ENCODE data around the gene CNFN. TPM values are rescaled to one million over a fixed set of nuclear protein-coding genes. Genes with fewer than 3 reads are reported as not detected.

The CNFN gene
- total and polyA plus RNA-seq, 8 donors: 0.32 to 4.2 (median 0.70) TPM; not detected in 1

DNA sequence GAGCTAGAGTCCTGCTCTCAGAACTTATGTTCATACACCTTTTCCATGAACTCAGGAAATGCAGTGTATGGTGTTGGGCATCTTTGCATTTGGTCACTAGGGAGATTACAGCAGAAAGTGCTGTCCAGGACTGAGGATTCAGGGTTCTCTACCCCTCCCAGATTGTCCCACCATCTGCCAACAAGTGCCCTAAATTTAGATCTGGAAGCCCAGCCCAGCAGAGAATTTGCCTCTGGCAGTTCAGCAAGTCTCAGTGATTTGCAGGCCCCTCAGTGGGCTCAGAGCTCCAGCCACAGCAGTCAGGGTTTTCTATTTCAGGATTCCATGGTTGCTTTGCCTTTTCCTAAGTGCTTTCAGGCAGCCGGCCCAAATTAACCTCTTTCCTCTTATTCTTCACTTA is 23.4 kb downstream of the CNFN start:
- H3K36me3 ChIP-seq: peaks cover 0 to 11% (median 0%) of the 10 kb centered on the region in 3 donors
- no peak overlapping the region for H3K4me3 ChIP-seq
- H3K9me3 ChIP-seq: no peaks in the 10 kb centered on the region
- TF ChIP-seq CTCF (IDR thresholded peaks at IDR 0.05): no peak
- H3K27ac ChIP-seq: no peak overlapping the region
- WGBS, 2 donors: 89 to 90% methylated on average over 1 of the region's 1 CpG
- intact Hi-C loops (cut with DNase I): no loop called here
- ATAC-seq: no peak
- FAIRE-seq: no peak
- no peaks in the 10 kb centered on the region for H3K27me3 ChIP-seq
- DNase-seq: no peak
- no peaks in the 10 kb centered on the region for H3K4me1 ChIP-seq

GRCh38 chr19:42363614-42364346 is 26.3 kb downstream of the CNFN start:
- no peaks in the 10 kb centered on the region for H3K27me3 ChIP-seq
- ATAC-seq: peak in 2 of 4 donors; percentile 39 to 66
- no peaks in the 10 kb centered on the region for H3K9me3 ChIP-seq
- DNase-seq: no peak
- WGBS, 2 donors: 88 to 92% methylated on average over 17 of the region's 17 CpGs
- TF ChIP-seq CTCF (IDR thresholded peaks at IDR 0.05): no peak
- no peak overlapping the region for H3K27ac ChIP-seq
- H3K4me1 ChIP-seq: no peaks in the 10 kb centered on the region
- H3K4me3 ChIP-seq: no peak overlapping the region
- H3K36me3 ChIP-seq: peaks cover 0 to 11% (median 0%) of the 10 kb centered on the region in 3 donors
- no peak for FAIRE-seq
- intact Hi-C loops (cut with DNase I): no loop called here

GRCh38 chr19:42362891-42363440 is 27.1 kb downstream of the CNFN start:
- ATAC-seq (no peak), FAIRE-seq (no peak), DNase-seq (no peak)
- no peak for TF ChIP-seq CTCF (IDR thresholded peaks at IDR 0.05)
- peaks cover 0 to 11% (median 0%) of the 10 kb centered on the region in 3 donors for H3K36me3 ChIP-seq
- H3K9me3 ChIP-seq: no peaks in the 10 kb centered on the region
- H3K4me3 ChIP-seq: no peak overlapping the region
- WGBS, 2 donors: 94 to 100% methylated on average over 12 to 13 of the region's 13 CpGs
- no peaks in the 10 kb centered on the region for H3K27me3 ChIP-seq
- no peak overlapping the region for H3K27ac ChIP-seq
- H3K4me1 ChIP-seq: no peaks in the 10 kb centered on the region
- intact Hi-C loops (cut with DNase I): no loop called here

DNA sequence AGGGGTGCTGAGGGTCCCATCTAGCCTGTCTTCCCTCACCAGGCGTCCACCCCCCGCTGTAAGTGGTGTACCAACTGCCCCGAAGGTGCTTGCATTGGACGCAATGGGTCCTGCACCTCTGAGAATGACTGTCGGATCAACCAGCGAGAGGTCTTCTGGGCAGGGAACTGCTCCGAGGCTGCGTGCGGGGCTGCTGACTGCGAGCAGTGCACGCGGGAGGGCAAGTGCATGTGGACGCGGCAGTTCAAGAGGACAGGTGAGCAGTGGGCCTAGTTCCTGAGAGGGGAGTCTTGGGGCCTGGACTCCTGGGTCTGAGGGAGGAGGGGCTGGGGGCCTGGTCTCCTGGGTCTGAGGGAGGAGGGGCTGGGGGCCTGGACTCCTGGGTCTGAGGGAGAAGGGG is 27.8 kb downstream of the CNFN start:
- no peak for TF ChIP-seq CTCF (IDR thresholded peaks at IDR 0.05)
- DNase-seq (no peak), FAIRE-seq (no peak), ATAC-seq (no peak)
- Histone ChIP-seq H3K36me3 (peaks cover 0 to 11% (median 0%) of the 10 kb centered on the region in 3 donors), H3K9me3 (no peaks in the 10 kb centered on the region), H3K4me1 (no peaks in the 10 kb centered on the region), H3K27me3 (no peaks in the 10 kb centered on the region), H3K27ac (no peak overlapping the region), H3K4me3 (no peak overlapping the region)
- intact Hi-C loops (cut with DNase I): no loop called here
- WGBS, 2 donors: 93 to 96% methylated on average over 14 of the region's 14 CpGs

DNA sequence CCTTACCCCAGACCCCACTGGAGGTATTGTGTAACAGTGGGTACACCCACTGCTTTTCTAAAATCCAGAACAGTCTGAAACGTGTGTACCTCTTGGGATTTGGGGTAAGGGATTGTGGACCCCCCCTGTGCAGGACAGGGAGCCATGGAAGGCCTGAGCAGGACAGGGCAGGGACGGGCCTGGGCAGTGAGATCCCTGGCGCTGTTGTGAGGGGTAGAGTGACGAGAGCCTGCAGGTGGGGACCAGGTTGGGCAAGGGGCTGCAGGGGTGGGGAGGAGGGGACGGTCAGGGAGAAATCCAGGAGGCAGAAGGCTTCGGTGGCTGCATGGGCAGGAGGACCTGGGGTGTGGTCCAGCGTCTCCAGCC is 28.6 kb downstream of the CNFN start:
- Histone ChIP-seq H3K4me1 (no peaks in the 10 kb centered on the region), H3K36me3 (peaks cover 0 to 17% (median 0%) of the 10 kb centered on the region in 3 donors), H3K27ac (no peak overlapping the region), H3K9me3 (no peaks in the 10 kb centered on the region), H3K4me3 (no peak overlapping the region), H3K27me3 (no peaks in the 10 kb centered on the region)
- DNase-seq (no peak), ATAC-seq (no peak), FAIRE-seq (no peak)
- 90 to 93% methylated on average over 7 of the region's 7 CpGs for WGBS, 2 donors
- intact Hi-C loops (cut with DNase I): no loop called here
- no peak for TF ChIP-seq CTCF (IDR thresholded peaks at IDR 0.05)

Data from pancreas (tissue), 10 donors.